ENCODE data around the gene C3orf62.
"Not testable (repeated sequence)": the region's sequence is repeated elsewhere in the genome, so short reads cannot be mapped to it uniquely, and the experiment has no call there.

The C3orf62 gene

DNA sequence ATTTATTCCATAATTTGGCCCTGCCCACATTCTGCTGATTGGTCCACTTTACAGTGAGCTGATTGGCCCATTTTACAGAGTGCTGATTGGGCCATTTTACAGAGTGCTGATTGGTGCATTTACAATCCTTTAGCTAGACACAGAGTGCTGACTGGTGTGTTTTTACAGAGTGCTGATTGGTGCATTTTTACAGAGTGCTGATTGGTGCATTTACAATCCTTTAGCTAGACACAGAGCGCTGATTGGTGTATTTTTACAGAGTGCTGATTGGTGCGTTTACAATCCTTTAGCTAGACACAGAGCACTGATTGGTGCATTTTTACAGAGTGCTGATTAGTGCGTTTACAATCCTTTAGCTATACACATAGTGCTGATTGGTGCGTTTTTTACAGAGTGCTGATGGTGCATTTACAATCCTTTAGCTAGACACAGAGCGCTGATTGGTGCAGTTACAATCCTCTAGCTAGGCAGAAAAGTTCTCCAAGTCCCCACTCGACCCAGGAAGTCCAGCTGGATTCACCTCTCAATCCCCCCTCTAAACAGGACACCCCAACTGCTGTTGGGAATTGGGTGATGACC is 56.0 kb downstream of the C3orf62 start:
- not testable (repeated sequence) for DNase-seq (ENCODE audit: extremely low spot score, insufficient read length, low read depth); FAIRE-seq

DNA sequence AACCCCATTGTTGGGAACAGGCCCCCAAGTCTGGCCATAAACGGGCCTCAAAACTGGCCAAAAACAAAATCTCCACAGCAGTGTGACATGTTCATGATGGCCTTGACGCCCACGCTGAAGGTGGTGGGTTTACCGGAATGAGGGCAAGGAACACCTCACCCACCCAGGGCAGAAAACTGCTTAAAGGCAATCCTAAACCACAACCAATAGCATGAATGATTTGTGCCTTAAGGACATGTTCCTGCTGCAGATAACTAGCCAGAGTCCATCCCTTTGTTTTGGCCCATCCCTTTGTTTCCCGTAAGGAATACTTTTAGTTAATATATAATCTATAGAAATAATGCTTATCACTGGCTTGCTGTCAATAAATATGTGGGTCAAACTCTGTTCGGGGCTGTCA is 57.9 kb downstream of the C3orf62 start:
- DNase-seq (ENCODE audit: extremely low spot score, insufficient read length, low read depth) (no peak), FAIRE-seq (no peak)

Data from GM18507 (cell line).